Right atrium auricular region (tissue), 2 donors: ENCODE results near the gene KMT2E. TPM values are rescaled to one million over a fixed set of nuclear protein-coding genes. Genes with fewer than 3 reads are reported as not detected.

Experiments used
- DNase-seq: peaks from one replicate; pipeline ENCODE4 v3.0.0-alpha.2; 2019; ENCODE audit warnings: low spot score
- H3K27ac ChIP-seq, 2 donors: fragments of 200-600 bp; sonication (generic); 1 replicate in 1 of 2; 2 replicates in 1 of 2; pipeline ENCODE4 v1.5.1; 2016 to 2019
- H3K27me3 ChIP-seq, 2 donors: fragments of 200-600 bp; sonication (generic); one replicate each; pipeline versions ENCODE4 v1.5.1 to v1.6.0; 2017 to 2019
- H3K36me3 ChIP-seq: fragments of 200-600 bp; sonication (generic); one replicate; pipeline ENCODE4 v1.5.1; 2016
- H3K4me1 ChIP-seq, 2 donors: fragments of 200-600 bp; sonication (generic); one replicate each; pipeline versions ENCODE4 v1.5.1 to v1.6.0; 2017 to 2019
- H3K4me3 ChIP-seq, 2 donors: fragments of 200-600 bp; sonication (generic); 1 replicate in 1 of 2; 2 replicates in 1 of 2; pipeline ENCODE4 v1.5.1; 2017 to 2019; ENCODE audit warnings: mild to moderate bottlenecking in 1 of 2, moderate library complexity in 1 of 2
- H3K9me3 ChIP-seq, 2 donors: fragments of 200-600 bp; sonication (generic); one replicate each; pipeline ENCODE4 v1.5.1; 2019
- CTCF ChIP-seq, 2 donors: fragments of 200-600 bp; sonication (generic); IDR thresholded peaks; one replicate each; pipeline ENCODE4 v1.5.1; 2019; ENCODE audit warnings: antibody characterized with exemption in 2 of 2
- total RNA-seq, 2 donors: library from RNA; depleted of rRNA; stranded (reverse); fragments of >200 nt; gene quantifications; one replicate each; pipeline ENCODE4 v1.1.0, GENCODE V29; 2016

KMT2E gene
- total RNA-seq, 2 donors from 2014 or later, result 51.4 to 81.3 TPM

GRCh38 chr7:105161366-105161765, 147.4 kb downstream of the KMT2E start:
- Histone ChIP-seq H3K27me3 (no peaks in the 10 kb centered on the region), H3K9me3 (no peaks in the 10 kb centered on the region), H3K27ac (no peak overlapping the region), H3K36me3 (peaks cover 7% of the 10 kb centered on the region), H3K4me1 (no peaks in the 10 kb centered on the region), H3K4me3 (no peak overlapping the region)
- DNase-seq, result no peak
- no peak for TF ChIP-seq CTCF (IDR thresholded peaks at IDR 0.05)
